Measurements from ENCODE around the gene EFCAB11. TPM values are rescaled to one million over a fixed set of nuclear protein-coding genes. Genes with fewer than 3 reads are reported as not detected.
A peak's percentile ranks its signal among the peaks of the same experiment; 100 is the strongest.

The EFCAB11 gene
- polyA plus RNA-seq, 3 donors = 2.0 to 4.3 (median 2.1) TPM

- Histone ChIP-seq H3K9me3 (replicated peaks in 1 of 2; ENCODE audit: control insufficient read depth in 1 of 2, insufficient read depth in 1 of 2, low read length in 2 of 2) (no peaks in the 10 kb centered on the region), H3K4me3 (replicated peaks in 1 of 3; ENCODE audit: low read depth in 2 of 3, low read length in 3 of 3) (no peak overlapping the region), H3K27ac (ENCODE audit: low read depth in 1 of 2, low read length in 2 of 2) (no peak overlapping the region), H3K79me2 (ENCODE audit: insufficient read depth, low read length) (no peaks in the 10 kb centered on the region), H3K4me1 (ENCODE audit: control insufficient read depth in 1 of 2, insufficient read depth in 2 of 2, low read length in 2 of 2) (no peaks in the 10 kb centered on the region), H4K20me1 (ENCODE audit: insufficient read depth, low read length) (no peaks in the 10 kb centered on the region), H3K27me3 (ENCODE audit: control insufficient read depth in 2 of 2, insufficient read depth in 2 of 2, low read length in 2 of 2) (no peaks in the 10 kb centered on the region), H3K36me3 (replicated peaks in 1 of 2; ENCODE audit: control insufficient read depth in 1 of 2, insufficient read depth in 2 of 2, low read length in 2 of 2) (no peaks in the 10 kb centered on the region), H3K4me2 (replicated peaks; ENCODE audit: extremely low read depth, low read length, poor library complexity, severe bottlenecking) (no peak overlapping the region), H2AFZ (ENCODE audit: insufficient read depth, low read depth, low read length, poor library complexity, severe bottlenecking) (no peak overlapping the region), H3K9ac (ENCODE audit: insufficient read depth, low read length, poor library complexity, severe bottlenecking) (no peak overlapping the region)
- DNase-seq = no peak
- H3K27me3 Mint-ChIP-seq (ENCODE audit: low read depth in 3 of 3) = peaks cover 0 to 3% (median 3%) of the 10 kb centered on the region in 3 donors
- peaks cover 3% of the 10 kb centered on the region for H3K4me1 Mint-ChIP-seq
- 92% methylated on average over 6 of the region's 11 CpGs for WGBS (ENCODE audit: insufficient coverage)
- H3K9me3 Mint-ChIP-seq = peaks cover 0 to 1% (median 0%) of the 10 kb centered on the region in 7 donors
- H3K27ac Mint-ChIP-seq = no peak overlapping the region
- no peak overlapping the region for H3K4me3 Mint-ChIP-seq
- intact Hi-C loops (cut with micrococcal nuclease) = no loop called here
- TF ChIP-seq, protein P1, sequence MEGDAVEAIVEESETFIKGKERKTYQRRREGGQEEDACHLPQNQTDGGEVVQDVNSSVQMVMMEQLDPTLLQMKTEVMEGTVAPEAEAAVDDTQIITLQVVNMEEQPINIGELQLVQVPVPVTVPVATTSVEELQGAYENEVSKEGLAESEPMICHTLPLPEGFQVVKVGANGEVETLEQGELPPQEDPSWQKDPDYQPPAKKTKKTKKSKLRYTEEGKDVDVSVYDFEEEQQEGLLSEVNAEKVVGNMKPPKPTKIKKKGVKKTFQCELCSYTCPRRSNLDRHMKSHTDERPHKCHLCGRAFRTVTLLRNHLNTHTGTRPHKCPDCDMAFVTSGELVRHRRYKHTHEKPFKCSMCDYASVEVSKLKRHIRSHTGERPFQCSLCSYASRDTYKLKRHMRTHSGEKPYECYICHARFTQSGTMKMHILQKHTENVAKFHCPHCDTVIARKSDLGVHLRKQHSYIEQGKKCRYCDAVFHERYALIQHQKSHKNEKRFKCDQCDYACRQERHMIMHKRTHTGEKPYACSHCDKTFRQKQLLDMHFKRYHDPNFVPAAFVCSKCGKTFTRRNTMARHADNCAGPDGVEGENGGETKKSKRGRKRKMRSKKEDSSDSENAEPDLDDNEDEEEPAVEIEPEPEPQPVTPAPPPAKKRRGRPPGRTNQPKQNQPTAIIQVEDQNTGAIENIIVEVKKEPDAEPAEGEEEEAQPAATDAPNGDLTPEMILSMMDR (IDR thresholded peaks at IDR 0.05) = no peak
- H3K36me3 Mint-ChIP-seq = no peaks in the 10 kb centered on the region
These were observed 140.4 kb downstream of the EFCAB11 start for GRCh38 chr14:89814126-89814525.

DNA sequence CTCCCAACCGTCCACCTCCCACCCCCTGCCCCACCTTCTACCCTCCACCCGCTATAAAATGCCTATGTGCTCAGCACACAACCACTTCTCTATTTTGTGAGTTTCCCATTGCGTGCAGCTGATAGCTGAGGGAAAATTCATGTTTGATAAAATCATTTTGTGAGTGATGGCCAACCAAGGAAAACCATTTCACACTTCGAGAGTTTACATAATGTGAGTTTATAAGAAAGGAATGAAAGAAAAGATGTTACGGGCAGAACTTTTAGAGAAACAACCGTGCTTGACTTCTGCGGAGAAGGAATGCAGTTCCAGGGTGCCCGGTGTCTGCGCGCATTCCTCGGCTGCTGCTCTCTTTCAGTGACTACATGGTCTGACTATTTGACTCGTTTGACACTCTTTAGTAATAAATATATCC, 140.9 kb downstream of the EFCAB11 start:
- Mint-ChIP-seq H3K36me3 (no peaks in the 10 kb centered on the region), H3K9me3 (peaks cover 0 to 1% (median 0%) of the 10 kb centered on the region in 7 donors), H3K27ac (no peak overlapping the region), H3K4me3 (peak overlapping the region in 1 of 2 donors; percentile 65), H3K4me1 (peaks cover 3% of the 10 kb centered on the region), H3K27me3 (ENCODE audit: low read depth in 3 of 3) (peaks cover 0 to 3% (median 3%) of the 10 kb centered on the region in 3 donors)
- Histone ChIP-seq H3K27me3 (ENCODE audit: control insufficient read depth in 2 of 2, insufficient read depth in 2 of 2, low read length in 2 of 2) (no peaks in the 10 kb centered on the region), H2AFZ (ENCODE audit: insufficient read depth, low read depth, low read length, poor library complexity, severe bottlenecking) (no peak overlapping the region), H3K4me1 (ENCODE audit: control insufficient read depth in 1 of 2, insufficient read depth in 2 of 2, low read length in 2 of 2) (no peaks in the 10 kb centered on the region), H3K27ac (ENCODE audit: low read depth in 1 of 2, low read length in 2 of 2) (no peak overlapping the region), H3K4me3 (replicated peaks in 1 of 3; ENCODE audit: low read depth in 2 of 3, low read length in 3 of 3) (no peak overlapping the region), H3K4me2 (replicated peaks; ENCODE audit: extremely low read depth, low read length, poor library complexity, severe bottlenecking) (no peak overlapping the region), H3K9ac (ENCODE audit: insufficient read depth, low read length, poor library complexity, severe bottlenecking) (no peak overlapping the region), H4K20me1 (ENCODE audit: insufficient read depth, low read length) (no peaks in the 10 kb centered on the region), H3K36me3 (replicated peaks in 1 of 2; ENCODE audit: control insufficient read depth in 1 of 2, insufficient read depth in 2 of 2, low read length in 2 of 2) (no peaks in the 10 kb centered on the region), H3K79me2 (ENCODE audit: insufficient read depth, low read length) (no peaks in the 10 kb centered on the region), H3K9me3 (replicated peaks in 1 of 2; ENCODE audit: control insufficient read depth in 1 of 2, insufficient read depth in 1 of 2, low read length in 2 of 2) (no peaks in the 10 kb centered on the region)
- DNase-seq = no peak
- 65% methylated on average over 3 of the region's 12 CpGs for WGBS (ENCODE audit: insufficient coverage)
- intact Hi-C loops (cut with micrococcal nuclease) = no loop called here
- TF ChIP-seq, protein P1 (IDR thresholded peaks at IDR 0.05) = no peak
